HG03280 (cell line): ENCODE data around the gene HINT1.

Experiments
- ATAC-seq: cut with Tn5 transposase; IDR thresholded peaks from one replicate; pipeline ENCODE4 v1.9.1; 2021; ENCODE audit warnings: mild to moderate bottlenecking, moderate library complexity; ENCODE audit not compliant: unreplicated experiment

The HINT1 gene

DNA sequence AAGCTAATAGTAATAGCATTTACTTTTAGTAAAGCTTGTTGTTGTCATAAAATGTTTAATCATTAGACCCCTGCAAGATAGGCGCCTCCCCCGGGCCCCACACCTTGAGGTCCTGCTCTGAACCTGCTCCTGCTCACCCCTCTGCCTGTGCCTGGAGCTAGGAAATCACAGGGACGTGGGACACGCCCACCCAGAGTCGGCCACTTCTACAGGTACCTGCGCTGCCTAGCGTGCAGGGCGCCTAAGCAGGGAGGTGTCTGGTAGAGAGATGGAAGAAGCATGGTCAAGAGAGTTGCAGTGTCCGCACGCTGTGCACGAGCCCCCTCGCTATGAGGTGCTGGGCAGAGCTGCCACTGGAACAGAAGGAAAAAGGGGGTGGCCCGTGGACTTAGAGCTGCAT lies 52.6 kb downstream of the HINT1 start:
- no peak for ATAC-seq

DNA sequence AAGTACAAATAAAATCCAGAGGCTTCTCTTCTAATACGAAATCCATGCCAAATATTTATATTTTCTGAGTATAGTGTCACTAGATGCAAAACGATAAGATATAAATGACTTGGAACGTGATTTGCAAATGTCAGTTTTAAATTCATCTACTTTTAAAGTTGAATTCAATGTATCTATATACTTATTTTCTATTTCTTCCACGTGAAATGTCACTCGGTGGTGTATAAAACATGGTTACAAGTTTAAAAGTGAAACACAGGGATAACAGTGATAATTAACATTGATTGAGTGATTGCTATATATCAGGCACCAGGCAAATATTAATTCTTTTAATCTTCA lies 54.8 kb downstream of the HINT1 start:
- ATAC-seq = no peak

DNA sequence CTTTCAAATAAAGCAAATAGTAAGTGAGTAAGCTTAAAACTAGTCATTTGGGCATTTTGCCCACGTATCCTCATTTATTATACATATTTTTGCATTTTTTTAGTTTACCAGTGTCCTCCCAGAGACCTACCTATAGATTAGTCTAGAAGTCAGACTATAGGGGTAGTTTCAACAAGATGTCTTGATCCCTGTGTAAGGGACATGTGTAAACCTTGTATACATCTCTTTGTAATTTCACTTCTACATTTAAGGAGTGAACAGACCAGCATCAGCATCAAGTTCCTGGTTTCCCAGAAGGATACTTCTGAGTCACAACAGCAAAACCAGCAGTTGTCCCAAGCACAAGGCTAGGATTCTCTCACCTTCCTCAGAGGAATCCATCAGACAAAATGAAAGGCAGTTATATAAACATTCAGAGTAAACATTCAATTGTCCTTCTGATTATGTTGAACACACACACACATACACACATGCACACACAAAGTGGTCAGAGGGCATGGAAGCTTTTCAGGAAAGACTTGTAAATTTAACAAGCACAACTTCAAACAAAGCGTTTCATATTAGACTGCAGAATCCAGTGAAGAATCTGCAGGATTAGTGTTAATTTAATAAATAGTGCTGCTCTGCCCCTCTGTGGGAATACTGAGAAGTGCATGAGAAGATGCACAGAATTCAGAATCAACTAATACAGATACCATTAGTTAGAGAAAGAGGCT lies 55.4 kb downstream of the HINT1 start:
- ATAC-seq = peak; percentile 82
